ENCODE data around the gene ADGRG6.
"Not testable (repeated sequence)": the region's sequence is repeated elsewhere in the genome, so short reads cannot be mapped to it uniquely, and the experiment has no call there.

Gene ADGRG6

DNA sequence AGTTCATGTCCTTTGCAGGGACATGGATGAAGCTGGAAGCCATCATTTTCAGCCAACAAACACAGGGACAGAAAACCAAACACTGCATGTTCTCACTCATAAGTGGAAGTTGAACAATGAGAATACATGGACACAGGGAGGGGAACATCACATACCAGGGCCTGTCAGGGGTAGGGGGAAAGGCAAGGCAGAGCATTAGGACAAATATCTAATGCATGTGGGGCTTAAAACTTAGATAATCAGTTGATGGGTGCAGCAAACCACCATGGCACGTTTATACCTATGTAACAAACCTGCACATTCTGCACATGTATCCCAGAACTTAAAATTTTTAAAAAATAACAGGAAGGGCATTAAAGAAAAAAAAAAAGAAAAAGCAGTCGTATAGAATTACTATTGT is 153.0 kb downstream of the ADGRG6 start:
- DNase-seq, result not testable (repeated sequence)

GRCh38 chr6:142455957-142456589 is 154.3 kb downstream of the ADGRG6 start:
- DNase-seq, result no peak

DNA sequence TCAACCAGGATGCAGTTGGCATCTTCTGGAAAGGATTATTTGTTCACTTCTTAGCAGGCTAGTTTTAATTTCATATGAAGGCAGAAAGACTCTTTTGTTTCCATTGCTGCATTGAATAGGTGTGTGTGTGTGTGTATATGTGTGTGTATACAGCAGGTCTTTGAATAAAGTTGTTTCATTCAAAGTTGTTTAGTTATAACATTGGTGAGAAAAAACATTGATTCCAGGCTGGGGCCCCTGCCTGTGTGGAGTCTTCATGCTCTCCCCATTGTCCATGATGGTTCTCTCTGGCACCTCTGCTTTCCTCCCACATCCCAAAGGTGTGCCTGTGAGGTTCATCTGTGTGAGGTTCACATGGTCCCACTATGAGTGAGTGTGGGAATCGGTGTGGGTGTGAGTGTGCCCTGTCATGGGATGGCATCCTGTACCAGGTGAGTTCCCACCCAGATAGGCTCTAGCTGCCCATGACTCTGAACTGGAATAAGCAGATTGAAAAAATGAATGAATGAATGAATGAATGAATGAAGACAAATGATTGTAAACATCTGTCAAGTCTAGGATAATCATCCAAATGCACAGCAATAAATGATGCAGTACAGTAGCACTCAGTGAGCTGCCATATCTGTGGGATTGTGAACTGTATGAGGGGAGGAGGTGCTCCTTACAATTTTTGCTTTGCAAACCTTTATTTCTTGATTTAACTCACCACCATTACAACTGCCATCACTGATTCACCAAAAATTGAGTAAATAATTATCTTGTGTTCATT is 156.0 kb downstream of the ADGRG6 start:
- no peak for DNase-seq

DNA sequence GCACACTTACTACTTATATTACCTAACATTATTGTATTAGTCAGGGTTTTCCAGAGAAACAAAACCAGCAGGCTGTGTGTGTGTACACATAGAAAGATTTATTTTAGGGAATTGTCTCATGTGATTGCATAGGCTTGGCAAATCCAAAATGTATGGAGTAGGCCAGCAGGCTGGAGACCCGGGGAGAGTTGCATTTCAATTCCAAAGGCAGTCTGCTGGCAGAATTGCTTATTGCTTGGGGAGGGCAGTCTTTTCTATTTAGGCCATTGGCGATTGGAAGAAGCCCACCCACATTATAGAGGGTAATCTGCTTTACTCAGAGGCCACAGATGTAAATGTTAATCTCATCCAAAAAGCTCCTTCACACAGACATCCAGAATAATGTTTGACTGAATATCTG is 157.0 kb downstream of the ADGRG6 start:
- DNase-seq, result no peak

- no peak for DNase-seq
Observed at GRCh38 chr6:142459271-142459670, 157.5 kb downstream of the ADGRG6 start.

GRCh38 chr6:142462260-142462659 is 160.5 kb downstream of the ADGRG6 start:
- DNase-seq, result no peak

DNA sequence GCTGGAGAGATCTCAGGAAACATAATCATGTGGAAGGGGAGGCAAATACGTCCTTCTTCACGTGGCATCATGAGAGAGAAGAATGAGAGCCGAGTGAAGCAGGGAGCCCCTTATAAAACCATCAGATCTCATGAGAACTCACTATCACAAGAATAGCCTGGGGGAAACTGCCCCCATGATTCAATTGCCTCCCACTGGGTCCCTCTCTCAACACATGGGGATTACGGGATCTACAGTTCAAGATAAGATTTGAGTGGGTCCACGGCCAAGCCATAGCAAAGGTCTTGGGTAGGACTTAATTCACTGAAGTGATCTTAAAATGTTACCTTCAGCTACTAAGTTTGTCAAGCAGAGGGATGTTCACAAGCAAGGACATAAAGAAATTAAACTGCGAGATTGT is 162.2 kb downstream of the ADGRG6 start:
- no peak for DNase-seq

GRCh38 chr6:142469220-142469619 is 167.4 kb downstream of the ADGRG6 start:
- DNase-seq, result no peak

DNA sequence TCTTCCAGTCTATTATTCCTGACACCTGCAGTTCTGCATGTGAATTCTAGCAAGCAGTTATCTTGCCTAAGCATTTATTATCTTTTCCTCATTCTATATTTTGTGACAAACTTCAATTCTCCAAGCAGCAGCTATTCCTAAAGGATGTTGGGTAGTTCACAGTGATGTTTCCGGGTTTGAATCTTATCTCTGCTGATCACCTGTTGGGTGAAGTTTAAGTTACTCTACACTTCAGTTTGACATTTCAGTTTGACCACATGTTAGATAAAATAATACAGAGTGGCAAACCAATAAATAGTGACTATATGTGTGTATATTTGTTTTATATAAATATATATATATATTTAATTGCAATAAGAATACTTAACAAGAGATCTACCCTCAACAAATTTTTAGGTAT is 168.6 kb downstream of the ADGRG6 start:
- DNase-seq, result no peak

DNA sequence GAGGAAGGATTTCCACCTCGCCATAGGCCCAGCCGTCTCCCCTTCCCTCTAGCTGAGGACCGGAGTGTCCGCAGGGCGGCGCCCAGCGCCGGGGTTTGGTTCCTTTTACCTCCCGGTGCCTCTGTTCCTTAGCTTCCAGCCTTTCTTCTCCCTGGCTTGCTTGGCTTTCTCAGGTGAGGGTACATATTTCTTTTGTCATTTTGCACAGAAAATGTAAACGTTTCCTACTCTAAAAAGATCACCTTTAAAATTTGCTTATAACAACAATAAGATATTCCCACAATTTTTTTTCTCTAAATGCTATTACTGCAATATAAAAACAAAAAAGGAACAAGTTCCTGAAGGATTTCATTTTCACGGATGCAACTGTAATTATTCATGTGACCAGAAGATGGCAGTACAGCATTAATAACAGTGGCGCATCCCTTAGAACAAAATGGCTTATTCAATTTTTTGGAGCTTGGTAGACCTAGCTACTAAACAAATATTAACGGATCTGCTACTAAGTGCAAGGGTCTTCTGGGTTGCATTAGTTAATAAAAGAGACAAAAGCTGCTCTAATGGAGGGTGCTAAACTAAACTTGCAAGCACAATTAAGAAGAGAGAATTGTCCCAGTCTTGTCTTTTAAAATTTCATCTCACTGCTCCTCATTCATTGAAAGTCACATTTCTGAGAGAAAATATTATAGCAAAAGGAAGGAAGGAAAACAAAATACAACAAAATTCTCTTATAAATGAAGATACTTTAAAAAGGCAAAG is 172.9 kb downstream of the ADGRG6 start:
- DNase-seq, result no peak

DNA sequence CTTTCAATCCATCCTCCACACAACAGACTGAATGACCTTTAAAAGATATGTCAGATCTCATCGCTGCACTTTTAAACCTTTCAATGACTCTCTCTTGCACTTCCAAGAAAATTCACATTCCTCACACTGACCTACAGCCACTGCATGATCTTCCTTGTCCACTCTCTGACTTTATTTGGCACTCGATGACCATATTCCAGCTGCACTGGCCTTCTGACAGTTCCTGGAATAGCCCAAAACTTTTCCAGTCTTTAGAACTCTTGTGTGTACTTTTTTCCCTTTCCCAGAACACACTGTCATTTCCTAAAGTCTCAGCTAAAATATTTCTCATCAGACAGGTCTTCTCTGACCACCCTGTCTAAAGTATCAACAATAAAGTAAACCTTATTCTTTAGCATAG is 174.6 kb downstream of the ADGRG6 start:
- no peak for DNase-seq

DNA sequence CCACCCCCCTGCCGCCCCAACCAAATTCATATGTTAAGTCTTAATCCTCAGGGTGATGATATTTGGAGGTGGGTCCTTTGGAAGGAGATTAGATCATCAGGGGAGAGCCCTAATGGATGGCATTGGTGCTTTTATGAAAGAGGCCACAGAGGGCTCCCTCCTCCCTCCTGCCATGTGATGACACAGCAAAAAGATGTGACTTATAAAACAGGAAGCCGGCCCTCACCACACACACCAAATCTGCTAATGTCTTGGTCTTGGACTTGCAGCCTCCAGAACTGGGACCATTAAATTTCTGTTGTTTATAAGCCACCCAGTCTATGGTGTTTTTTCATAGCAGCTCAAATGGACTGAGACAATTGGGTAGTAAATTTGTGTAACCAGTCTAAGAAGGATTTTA is 176.3 kb downstream of the ADGRG6 start:
- DNase-seq, result no peak

DNA sequence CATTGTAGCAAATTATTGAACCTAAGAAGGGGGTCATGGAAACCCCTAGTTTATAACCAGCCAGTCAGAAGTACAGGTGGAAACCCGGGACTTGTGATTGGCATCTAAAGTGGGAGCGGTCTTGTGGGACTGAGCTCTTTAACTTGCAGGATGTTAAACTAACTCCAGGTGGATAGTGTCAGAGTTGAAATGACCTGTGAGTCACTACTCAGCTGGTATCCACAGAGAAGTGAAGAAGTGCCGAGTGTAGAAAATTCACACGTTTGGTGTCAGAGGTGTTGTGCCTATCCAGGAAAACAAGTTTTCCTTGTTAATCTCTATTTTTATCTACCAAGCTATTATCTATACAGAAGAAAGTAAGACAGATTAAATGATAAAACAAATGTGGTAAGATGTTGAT is 179.7 kb downstream of the ADGRG6 start:
- DNase-seq, result no peak

- DNase-seq, result no peak
Observed at GRCh38 chr6:142482249-142482648, 180.4 kb downstream of the ADGRG6 start.

DNA sequence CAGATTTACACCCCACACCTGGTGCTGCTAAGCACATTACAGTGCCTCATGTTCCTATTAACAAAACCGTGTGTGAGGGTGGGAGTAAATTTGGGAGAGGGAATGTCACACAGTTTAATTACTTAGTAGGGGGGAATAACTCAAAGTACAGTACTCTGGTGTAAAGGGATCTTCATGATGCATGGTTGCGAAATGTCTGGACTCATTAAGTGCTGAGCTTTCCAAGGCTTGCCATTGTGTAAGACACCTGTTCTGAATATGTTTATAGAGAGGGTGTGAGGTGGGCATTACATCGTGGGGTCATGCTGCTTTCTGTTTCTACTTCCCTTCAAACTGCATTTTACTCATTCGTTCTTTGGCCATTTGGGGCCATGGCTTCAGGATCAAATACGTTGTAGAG is 181.2 kb downstream of the ADGRG6 start:
- no peak for DNase-seq

DNA sequence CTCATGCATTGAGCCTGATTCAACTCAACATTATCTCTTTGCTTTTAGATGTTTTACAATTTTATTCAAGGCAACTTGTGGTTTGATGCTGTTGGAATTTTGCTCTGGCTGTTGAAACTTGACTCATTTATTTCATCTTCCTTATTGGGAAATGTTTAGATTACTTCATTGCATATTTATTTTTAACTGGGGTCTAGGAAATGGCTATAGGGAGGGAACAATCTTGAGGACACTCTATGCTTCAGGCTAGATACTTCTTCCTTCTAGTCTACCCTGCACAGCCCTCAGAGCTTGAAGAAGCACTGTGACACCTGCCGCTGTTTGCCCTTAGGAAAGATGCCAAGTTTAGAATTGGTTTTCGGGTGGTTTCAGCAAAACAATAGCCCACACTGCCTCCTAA is 183.4 kb downstream of the ADGRG6 start:
- no peak for DNase-seq

DNA sequence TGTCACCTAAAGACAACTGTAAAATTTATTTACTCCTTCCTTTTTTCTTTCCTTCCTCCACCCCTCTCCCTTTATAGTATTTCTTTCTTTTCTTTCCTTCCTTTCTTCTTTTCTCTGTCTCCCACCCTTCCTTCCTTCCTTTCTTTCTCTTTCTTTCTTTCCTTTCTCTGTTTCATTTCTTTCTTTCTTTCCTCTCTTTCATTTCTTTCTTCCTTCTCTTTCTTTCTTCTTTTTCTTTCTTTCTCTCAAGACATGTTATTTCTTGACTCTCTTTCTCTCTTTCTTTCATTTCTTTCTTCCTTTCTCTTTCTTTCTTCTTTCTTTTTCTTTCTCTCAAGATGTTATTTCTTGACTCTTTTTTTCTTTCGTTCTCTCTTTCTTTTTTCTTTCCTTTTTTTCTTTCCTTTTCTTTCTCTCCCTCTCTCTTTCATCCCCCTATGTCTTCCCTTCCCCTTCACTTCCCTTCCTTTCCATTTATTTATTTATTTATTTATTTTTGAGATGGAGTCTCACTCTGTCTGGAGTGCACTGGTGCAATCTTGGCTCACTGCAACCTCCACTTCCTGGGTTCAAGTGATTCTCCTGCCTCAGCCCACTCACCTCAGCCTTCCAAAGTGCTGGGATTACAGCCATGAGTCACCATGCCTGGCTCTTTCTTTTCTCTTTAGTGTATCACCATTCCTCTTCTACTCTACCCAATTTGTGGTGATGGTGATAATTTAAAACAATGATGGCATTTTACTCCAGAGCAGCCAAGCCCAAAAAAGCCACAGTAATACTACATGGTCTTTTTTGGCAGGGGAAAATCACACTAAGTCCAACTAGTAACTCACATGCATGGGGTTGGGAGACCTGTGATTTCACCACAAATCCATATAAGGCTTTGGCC is 188.2 kb downstream of the ADGRG6 start:
- no peak for DNase-seq
